GM23338 (cell line): ENCODE data around the gene IMMP2L. TPM values are rescaled to one million over a fixed set of nuclear protein-coding genes. Genes with fewer than 3 reads are reported as not detected.

ENCODE experiments used
- ATAC-seq: fragments of 200-7000 bp; cut with Tn5 transposase; 3 replicates; pipeline ENCODE4 v1.9.1; 2020
- DNase-seq: peaks from one replicate; pipeline ENCODE4 v3.0.0-alpha.2; 2015; ENCODE audit warnings: low spot score
- H2AFZ ChIP-seq: fragments of 200-600 bp; sonication (generic); 2 replicates; pipeline ENCODE4 v1.8.0; 2016; ENCODE audit warnings: antibody characterized with exemption, mild to moderate bottlenecking, moderate library complexity
- H3F3A ChIP-seq: fragments of 200-600 bp; sonication (generic); replicated peaks from 2 replicates; pipeline ENCODE4 v1.8.0; 2017; ENCODE audit warnings: antibody characterized with exemption, mixed run types, low read depth
- H3K27ac ChIP-seq: fragments of 200-600 bp; sonication (generic); 2 replicates; pipeline ENCODE4 v1.6.1; 2016; ENCODE audit warnings: low read depth
- H3K27me3 ChIP-seq: fragments of 200-600 bp; sonication (generic); 2 replicates; pipeline ENCODE4 v1.8.0; 2016; ENCODE audit warnings: mild to moderate bottlenecking, mixed run types, moderate library complexity; ENCODE audit not compliant: insufficient read depth
- H3K36me3 ChIP-seq: fragments of 200-600 bp; sonication (generic); 2 replicates; pipeline ENCODE4 v1.8.0; 2016; ENCODE audit warnings: mild to moderate bottlenecking; ENCODE audit not compliant: insufficient read depth
- H3K4me1 ChIP-seq: fragments of 200-600 bp; sonication (generic); 2 replicates; pipeline ENCODE4 v1.8.0; 2016; ENCODE audit warnings: mild to moderate bottlenecking, moderate library complexity; ENCODE audit not compliant: insufficient read depth
- H3K4me2 ChIP-seq: fragments of 200-600 bp; sonication (generic); 2 replicates; pipeline ENCODE4 v1.7.1; 2017; ENCODE audit warnings: mixed run types
- H3K4me3 ChIP-seq: fragments of 200-600 bp; sonication (generic); 2 replicates; pipeline ENCODE4 v1.6.1; 2016; ENCODE audit warnings: mixed run types
- H3K79me2 ChIP-seq: fragments of 200-600 bp; sonication (generic); replicated peaks from 2 replicates; pipeline ENCODE4 v1.8.0; 2017; ENCODE audit warnings: mild to moderate bottlenecking; ENCODE audit not compliant: insufficient read depth
- H3K9me2 ChIP-seq: fragments of 200-600 bp; sonication (generic); 2 replicates; pipeline ENCODE4 v1.8.0; 2017; ENCODE audit not compliant: insufficient read depth
- H4K20me1 ChIP-seq: fragments of 200-600 bp; sonication (generic); replicated peaks from 2 replicates; pipeline ENCODE4 v1.8.0; 2017; ENCODE audit warnings: mild to moderate bottlenecking; ENCODE audit not compliant: insufficient read depth
- H3K27ac Mint-ChIP-seq: 2 replicates; pipeline ENCODE4 v1.8.0; 2020; ENCODE audit warnings: inconsistent platforms, mild to moderate bottlenecking, moderate library complexity, mixed read lengths
- H3K27me3 Mint-ChIP-seq: 3 replicates; pipeline ENCODE4 v1.8.0; 2022; ENCODE audit warnings: low read depth, mild to moderate bottlenecking, moderate library complexity, mixed read lengths, inconsistent platforms; ENCODE audit not compliant: insufficient read depth, poor library complexity
- H3K36me3 Mint-ChIP-seq: 3 replicates; pipeline ENCODE4 v1.8.0; 2021; ENCODE audit warnings: low read depth, mild to moderate bottlenecking, inconsistent platforms, moderate library complexity, mixed read lengths
- H3K4me1 Mint-ChIP-seq: 3 replicates; pipeline ENCODE4 v1.8.0; 2020; ENCODE audit warnings: mild to moderate bottlenecking, inconsistent platforms, mixed read lengths
- H3K4me3 Mint-ChIP-seq: 3 replicates; pipeline ENCODE4 v1.8.0; 2021; ENCODE audit warnings: moderate library complexity, mild to moderate bottlenecking, inconsistent platforms, mixed read lengths
- H3K9me3 Mint-ChIP-seq: 3 replicates; pipeline ENCODE4 v1.8.0; 2020; ENCODE audit warnings: moderate library complexity, mild to moderate bottlenecking, inconsistent platforms, mixed read lengths
- CREB1 ChIP-seq: fragments of 250-450 bp; sonication (Bioruptor Pico); IDR thresholded peaks from 2 replicates; pipeline ENCODE4 v1.5.0; 2020; ENCODE audit warnings: low read depth, mild to moderate bottlenecking, moderate library complexity
- CTCF ChIP-seq, 2 experiments: fragments of 200-600 bp in 1 of 2; sonication (generic) in 1 of 2; conservative IDR thresholded peaks; 2 replicates each; pipeline versions ENCODE4 v1.5.1 to v1.6.1; 2016 to 2017; ENCODE audit warnings: antibody characterized with exemption in 2 of 2, low read depth in 2 of 2, mild to moderate bottlenecking in 2 of 2, moderate library complexity in 1 of 2
- ETS1 ChIP-seq: IDR thresholded peaks from 2 replicates; pipeline ENCODE4 v1.6.1; 2016; ENCODE audit warnings: antibody characterized with exemption
- EZH2 ChIP-seq: fragments of 200-600 bp; sonication (generic); IDR thresholded peaks from one replicate; pipeline ENCODE4 v1.8.0; 2017; ENCODE audit warnings: antibody characterized with exemption, mild to moderate bottlenecking, low read depth; ENCODE audit not compliant: unreplicated experiment
- EZH2phosphoT487 ChIP-seq: fragments of 200-600 bp; sonication (generic); IDR thresholded peaks from one replicate; pipeline ENCODE4 v1.8.1; 2018; ENCODE audit warnings: antibody characterized with exemption; ENCODE audit not compliant: unreplicated experiment
- JUNB ChIP-seq: IDR thresholded peaks from one replicate; pipeline ENCODE4 v1.6.1; 2016; ENCODE audit warnings: antibody characterized with exemption; ENCODE audit not compliant: unreplicated experiment
- NANOG ChIP-seq: IDR thresholded peaks from 2 replicates; pipeline ENCODE4 v1.6.1; 2016; ENCODE audit warnings: antibody characterized with exemption, borderline replicate concordance
- POLR2AphosphoS5 ChIP-seq: IDR thresholded peaks from 2 replicates; pipeline ENCODE4 v1.6.1; 2016; ENCODE audit warnings: antibody characterized with exemption, low read depth
- REST ChIP-seq: IDR thresholded peaks from one replicate; pipeline ENCODE4 v1.6.1; 2018; ENCODE audit warnings: antibody characterized with exemption; ENCODE audit not compliant: unreplicated experiment
- STAT1 ChIP-seq: IDR thresholded peaks from one replicate; pipeline ENCODE4 v1.6.1; 2016; ENCODE audit warnings: antibody characterized with exemption; ENCODE audit not compliant: unreplicated experiment
- ZNF114 ChIP-seq: fragments of 250-450 bp; sonication (Bioruptor Pico); IDR thresholded peaks from 2 replicates; pipeline ENCODE4 v1.5.0; 2020; ENCODE audit warnings: mild to moderate bottlenecking, moderate library complexity
- ZNF331 ChIP-seq: fragments of 250-450 bp; sonication (Bioruptor Pico); IDR thresholded peaks from 2 replicates; pipeline ENCODE4 v1.5.0; 2020; ENCODE audit warnings: low read depth, mild to moderate bottlenecking, moderate library complexity
- ZNF462 ChIP-seq: fragments of 250-450 bp; sonication (Bioruptor Pico); IDR thresholded peaks from 2 replicates; pipeline ENCODE4 v1.5.0; 2020; ENCODE audit warnings: mild to moderate bottlenecking, moderate library complexity
- polyA plus RNA-seq: library from polyadenylated mRNA; unstranded; fragments of >200 nt; fragmentation: Nextera tagmentation; extraction: Ambion mirVana; gene quantifications from 2 replicates; pipeline ENCODE4 v1.2.1, GENCODE V29; 2016
- total RNA-seq: library from RNA; depleted of rRNA; stranded (reverse); fragments of >200 nt; shearing (Covaris generic); gene quantifications from 2 replicates; pipeline ENCODE4 v1.2.3, GENCODE V29; 2014

The IMMP2L gene
- total and polyA plus RNA-seq, 2 experiments from 2014 or later: 7.3 to 14.0 TPM

- no peak overlapping the region for H3K27ac Mint-ChIP-seq
- Histone ChIP-seq H3F3A (no peaks in the 10 kb centered on the region), H3K4me3 (no peak overlapping the region), H3K79me2 (no peaks in the 10 kb centered on the region), H3K27me3 (no peaks in the 10 kb centered on the region), H3K36me3 (no peaks in the 10 kb centered on the region), H3K27ac (no peak overlapping the region), H2AFZ (no peak overlapping the region), H3K4me2 (no peak overlapping the region), H3K9me2 (no peaks in the 10 kb centered on the region), H3K4me1 (peaks cover 2% of the 10 kb centered on the region; the same call in 1 of the 2 replicates), H4K20me1 (no peaks in the 10 kb centered on the region)
- no peak for TF ChIP-seq ZNF114 (CRISPR knock-in tag)
- TF ChIP-seq CREB1: no peak
- TF ChIP-seq ETS1: no peak
- no peak for TF ChIP-seq NANOG
- TF ChIP-seq ZNF462 (CRISPR knock-in tag): no peak
- no peak for TF ChIP-seq ZNF331 (CRISPR knock-in tag)
- TF ChIP-seq EZH2phosphoT487: no peak
- TF ChIP-seq CTCF (conservative IDR thresholded peaks at IDR 0.05; ENCODE audit: low read depth in 2 of 2): no peak
- no peak for TF ChIP-seq REST
- TF ChIP-seq POLR2AphosphoS5: no peak
- TF ChIP-seq EZH2: no peak
- TF ChIP-seq JUNB: no peak
- no peak for TF ChIP-seq STAT1
- H3K36me3 Mint-ChIP-seq: no peaks in the 10 kb centered on the region
- no peak for ATAC-seq
- H3K4me1 Mint-ChIP-seq: peaks cover 8% of the 10 kb centered on the region; the same call in 2 of the 3 replicates
- no peaks in the 10 kb centered on the region for H3K9me3 Mint-ChIP-seq
- no peak overlapping the region for H3K4me3 Mint-ChIP-seq
- H3K27me3 Mint-ChIP-seq: peaks cover 2% of the 10 kb centered on the region
- no peak for DNase-seq
Observed at GRCh38 chr7:111132833-111133232, 429.5 kb downstream of the IMMP2L start.
